GM12874 (cell line): Measurements from ENCODE around the gene PLD2.

Source experiments
- CTCF ChIP-seq: IDR thresholded peaks from 2 replicates; pipeline ENCODE4 v1.5.1; 2011; ENCODE audit warnings: low read depth, mild to moderate bottlenecking, control low read depth, low read length, moderate library complexity; ENCODE audit not compliant: insufficient read depth

PLD2 gene

GRCh38 chr17:4836221-4836620, 29.3 kb downstream of the PLD2 start:
- TF ChIP-seq CTCF: no peak

- TF ChIP-seq CTCF: no peak
These were observed 30.7 kb downstream of the PLD2 start for GRCh38 chr17:4837471-4838308.

DNA sequence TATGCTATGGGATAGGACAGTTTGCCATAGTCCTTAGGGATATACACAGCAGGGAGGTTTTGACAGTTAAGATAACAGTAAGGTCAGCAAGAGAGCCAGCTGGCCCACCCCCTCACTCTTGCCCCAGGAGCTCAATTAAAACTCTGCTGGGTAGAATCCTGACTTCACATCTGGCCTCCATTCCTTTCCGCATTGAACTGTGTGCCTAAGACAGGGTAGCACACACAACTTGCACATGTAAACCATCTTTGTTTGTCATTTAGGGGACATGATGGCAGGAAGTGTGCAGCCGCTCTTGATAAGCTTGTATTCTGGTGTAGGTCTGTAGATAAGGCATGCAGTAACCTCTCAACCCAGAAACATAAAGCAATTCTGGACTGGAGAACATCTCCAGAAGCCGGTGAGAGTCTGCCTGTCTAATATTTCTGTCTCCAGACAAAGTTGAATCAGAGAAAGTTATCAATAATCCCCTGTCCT, 31.4 kb downstream of the PLD2 start:
- no peak for TF ChIP-seq CTCF

DNA sequence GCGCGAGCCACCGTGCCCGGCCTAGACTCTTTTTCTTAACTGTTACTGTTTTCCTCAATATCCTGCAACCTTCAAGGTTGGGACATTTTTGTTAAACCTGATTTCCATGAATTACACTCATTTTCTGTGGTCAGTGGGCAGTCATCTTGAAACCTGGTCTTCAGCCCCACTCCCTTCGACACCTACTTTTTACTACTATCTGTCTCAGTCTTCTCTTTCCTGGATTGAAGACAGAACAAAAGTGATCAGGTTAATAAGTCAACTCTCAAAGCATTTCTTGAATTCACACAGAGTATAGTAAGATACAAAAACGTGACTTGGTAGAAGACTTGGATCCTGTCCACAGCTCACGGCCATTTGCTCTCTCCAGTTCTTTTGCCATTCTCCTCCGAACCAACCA, 32.3 kb downstream of the PLD2 start:
- TF ChIP-seq CTCF: no peak

DNA sequence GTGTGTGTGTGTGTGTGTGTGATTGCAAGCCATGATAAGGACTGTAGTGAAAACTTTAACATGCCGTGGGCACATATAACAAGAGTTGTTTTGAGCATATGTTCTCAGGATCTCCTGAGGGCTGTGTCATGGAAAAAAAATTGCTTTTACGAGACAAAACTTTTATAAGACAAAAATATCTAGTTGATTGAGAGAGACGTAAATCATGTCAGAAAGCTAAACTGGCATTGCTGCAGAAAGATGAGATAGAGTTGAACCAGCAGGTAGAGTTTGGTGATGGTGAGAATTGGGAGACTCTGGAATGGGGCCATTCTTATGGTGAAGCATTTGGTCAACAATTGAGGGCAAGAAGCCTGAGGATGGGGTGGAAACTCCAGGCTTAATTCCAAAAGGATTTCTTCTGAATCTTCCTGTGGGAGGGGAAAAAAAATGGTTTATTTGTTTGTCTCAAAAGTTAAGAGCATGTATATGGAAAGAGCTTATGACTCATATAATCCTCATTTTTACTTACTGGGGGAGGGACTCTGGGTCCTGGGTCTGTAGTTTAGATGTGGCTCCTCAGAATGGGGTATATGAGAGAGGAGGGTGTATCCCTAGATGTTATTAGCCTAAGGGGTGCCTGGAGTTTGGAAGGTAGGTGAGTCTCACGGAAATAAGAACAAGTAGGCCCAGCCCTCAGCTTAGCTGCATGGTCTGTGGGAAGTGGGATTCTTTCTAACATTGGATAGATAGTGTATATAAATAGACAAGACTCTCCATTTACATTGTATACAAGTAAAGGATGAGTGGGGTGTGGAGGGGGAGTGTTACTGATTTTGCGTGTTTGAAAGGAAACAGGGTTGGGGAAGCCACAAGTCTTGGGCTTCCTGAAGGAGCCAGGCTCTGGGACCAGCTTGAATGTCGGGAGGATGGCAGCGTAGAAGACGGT, 33.3 kb downstream of the PLD2 start:
- TF ChIP-seq CTCF: no peak

DNA sequence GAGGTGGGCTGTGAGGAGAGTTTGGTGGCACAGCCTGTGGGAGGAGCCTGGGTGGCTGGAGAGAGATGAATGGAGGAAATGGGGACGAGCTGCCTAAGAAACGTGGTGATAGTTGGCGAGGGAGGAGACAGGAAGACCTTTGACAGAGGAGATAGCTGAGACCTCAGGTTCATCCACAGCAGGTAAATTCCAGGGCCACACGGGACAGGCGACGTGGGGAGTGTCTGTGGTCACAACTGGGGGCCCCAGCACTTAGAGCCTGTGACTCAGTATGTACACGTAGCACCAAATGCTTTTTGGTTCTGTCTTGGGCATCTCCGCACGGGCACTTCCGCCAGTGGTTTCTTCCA, 33.9 kb downstream of the PLD2 start:
- no peak for TF ChIP-seq CTCF

- TF ChIP-seq CTCF: no peak
These were observed 35.4 kb downstream of the PLD2 start for GRCh38 chr17:4842376-4842775.
